ENCODE data around the gene ACER1.

DNA sequence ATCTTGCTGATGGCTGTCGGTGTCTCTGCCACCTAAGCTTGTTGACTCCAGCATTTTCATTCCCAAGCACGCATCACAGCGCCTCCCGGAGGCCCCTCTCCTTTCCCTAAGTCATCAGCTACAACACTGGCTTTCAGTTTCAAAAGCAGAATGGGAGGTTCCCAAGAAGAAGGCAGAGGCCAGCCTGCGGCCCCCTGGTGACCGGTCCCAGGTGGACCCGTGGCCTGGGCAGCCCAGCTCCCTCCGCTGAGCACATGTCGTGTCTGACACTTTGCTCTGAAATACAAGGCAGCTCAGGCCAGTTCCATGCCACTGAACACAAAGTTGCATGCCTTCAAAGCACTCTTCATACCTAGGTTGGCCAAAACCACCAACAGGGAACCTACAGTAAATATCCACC is 62.2 kb downstream of the ACER1 start:
- TF ChIP-seq ZNF24 (tag by site-specific recombination; IDR thresholded peaks at IDR 0.05) (no peak), BCL11A (tag by site-specific recombination; IDR thresholded peaks at IDR 0.05; ENCODE audit: low read depth) (no peak), KLF16 (tag by site-specific recombination; IDR thresholded peaks at IDR 0.05) (no peak), ZNF404 (tag by site-specific recombination; IDR thresholded peaks at IDR 0.05) (no peak), ZSCAN16 (tag by site-specific recombination; IDR thresholded peaks at IDR 0.05) (no peak), ZNF423 (tag by site-specific recombination; IDR thresholded peaks at IDR 0.05) (no peak), CTCF (tag by site-specific recombination; IDR thresholded peaks at IDR 0.05) (no peak), ZNF571 (tag by site-specific recombination; IDR thresholded peaks at IDR 0.05) (no peak)
- TF ChIP-seq, protein P1, sequence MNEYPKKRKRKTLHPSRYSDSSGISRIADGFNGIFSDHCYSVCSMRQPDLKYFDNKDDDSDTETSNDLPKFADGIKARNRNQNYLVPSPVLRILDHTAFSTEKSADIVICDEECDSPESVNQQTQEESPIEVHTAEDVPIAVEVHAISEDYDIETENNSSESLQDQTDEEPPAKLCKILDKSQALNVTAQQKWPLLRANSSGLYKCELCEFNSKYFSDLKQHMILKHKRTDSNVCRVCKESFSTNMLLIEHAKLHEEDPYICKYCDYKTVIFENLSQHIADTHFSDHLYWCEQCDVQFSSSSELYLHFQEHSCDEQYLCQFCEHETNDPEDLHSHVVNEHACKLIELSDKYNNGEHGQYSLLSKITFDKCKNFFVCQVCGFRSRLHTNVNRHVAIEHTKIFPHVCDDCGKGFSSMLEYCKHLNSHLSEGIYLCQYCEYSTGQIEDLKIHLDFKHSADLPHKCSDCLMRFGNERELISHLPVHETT (tag by site-specific recombination; IDR thresholded peaks at IDR 0.05): no peak
